ENCODE data around the gene ZNF827.

Gene ZNF827

DNA sequence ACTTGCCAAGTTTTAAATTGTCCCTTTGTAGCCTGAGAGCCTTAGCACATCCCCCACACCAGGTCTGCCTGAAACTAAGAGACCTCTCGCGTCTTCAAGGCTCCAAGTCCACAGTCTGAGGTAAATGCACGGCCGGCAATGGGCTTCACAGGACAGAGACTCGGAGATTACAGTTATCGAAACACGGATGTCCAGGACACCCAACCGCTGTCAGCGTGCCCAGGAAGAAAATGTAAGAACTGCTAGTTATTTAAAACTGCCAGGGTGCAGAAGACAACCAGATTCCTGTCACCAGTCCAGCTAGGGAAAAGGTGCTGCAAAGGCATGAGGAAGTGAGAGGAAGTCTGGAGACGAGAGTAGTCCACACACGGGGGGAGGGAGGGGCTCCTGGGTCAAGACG is 28.9 kb downstream of the ZNF827 start:
- Mint-ChIP-seq H3K36me3 (ENCODE audit: low read depth) (peaks cover 35% of the 10 kb centered on the region), H3K9me3 (no peaks in the 10 kb centered on the region), H3K27ac (peak overlapping the region; percentile 96), H3K4me3 (no peak overlapping the region), H3K4me1 (peaks cover 42% of the 10 kb centered on the region), H3K27me3 (ENCODE audit: low read depth, poor library complexity) (no peaks in the 10 kb centered on the region)
- TF ChIP-seq, protein P1, sequence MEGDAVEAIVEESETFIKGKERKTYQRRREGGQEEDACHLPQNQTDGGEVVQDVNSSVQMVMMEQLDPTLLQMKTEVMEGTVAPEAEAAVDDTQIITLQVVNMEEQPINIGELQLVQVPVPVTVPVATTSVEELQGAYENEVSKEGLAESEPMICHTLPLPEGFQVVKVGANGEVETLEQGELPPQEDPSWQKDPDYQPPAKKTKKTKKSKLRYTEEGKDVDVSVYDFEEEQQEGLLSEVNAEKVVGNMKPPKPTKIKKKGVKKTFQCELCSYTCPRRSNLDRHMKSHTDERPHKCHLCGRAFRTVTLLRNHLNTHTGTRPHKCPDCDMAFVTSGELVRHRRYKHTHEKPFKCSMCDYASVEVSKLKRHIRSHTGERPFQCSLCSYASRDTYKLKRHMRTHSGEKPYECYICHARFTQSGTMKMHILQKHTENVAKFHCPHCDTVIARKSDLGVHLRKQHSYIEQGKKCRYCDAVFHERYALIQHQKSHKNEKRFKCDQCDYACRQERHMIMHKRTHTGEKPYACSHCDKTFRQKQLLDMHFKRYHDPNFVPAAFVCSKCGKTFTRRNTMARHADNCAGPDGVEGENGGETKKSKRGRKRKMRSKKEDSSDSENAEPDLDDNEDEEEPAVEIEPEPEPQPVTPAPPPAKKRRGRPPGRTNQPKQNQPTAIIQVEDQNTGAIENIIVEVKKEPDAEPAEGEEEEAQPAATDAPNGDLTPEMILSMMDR (IDR thresholded peaks at IDR 0.05) = no peak
- no peak for DNase-seq

DNA sequence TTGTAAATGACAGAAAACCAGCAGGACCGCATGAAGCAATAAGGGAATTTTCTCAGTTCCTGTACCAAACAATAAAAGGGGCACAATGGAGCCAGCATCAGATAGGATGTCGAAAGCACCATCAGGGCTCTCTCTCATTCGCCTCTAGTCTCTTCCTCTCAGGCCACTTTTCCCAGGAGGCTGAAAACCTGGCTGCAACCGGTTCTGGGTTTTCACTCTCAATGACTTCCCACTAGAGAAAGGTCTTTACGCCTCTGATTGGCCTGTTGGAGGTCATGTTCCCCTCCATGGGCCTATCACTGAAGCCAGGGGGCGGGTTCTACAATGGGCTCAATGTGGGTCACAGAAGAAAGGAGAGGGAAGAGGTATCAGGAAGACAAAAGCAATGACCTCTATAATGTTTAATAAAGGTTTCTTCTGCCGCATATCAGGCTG is 29.3 kb downstream of the ZNF827 start:
- TF ChIP-seq, protein P1 (IDR thresholded peaks at IDR 0.05) = no peak
- peak overlapping the region; percentile 18 for H3K27ac Mint-ChIP-seq
- peaks cover 35% of the 10 kb centered on the region for H3K36me3 Mint-ChIP-seq (ENCODE audit: low read depth)
- DNase-seq = peak; percentile 28
- H3K4me1 Mint-ChIP-seq = peaks cover 42% of the 10 kb centered on the region
- H3K9me3 Mint-ChIP-seq = no peaks in the 10 kb centered on the region
- H3K27me3 Mint-ChIP-seq (ENCODE audit: low read depth, poor library complexity) = no peaks in the 10 kb centered on the region
- H3K4me3 Mint-ChIP-seq = no peak overlapping the region

DNA sequence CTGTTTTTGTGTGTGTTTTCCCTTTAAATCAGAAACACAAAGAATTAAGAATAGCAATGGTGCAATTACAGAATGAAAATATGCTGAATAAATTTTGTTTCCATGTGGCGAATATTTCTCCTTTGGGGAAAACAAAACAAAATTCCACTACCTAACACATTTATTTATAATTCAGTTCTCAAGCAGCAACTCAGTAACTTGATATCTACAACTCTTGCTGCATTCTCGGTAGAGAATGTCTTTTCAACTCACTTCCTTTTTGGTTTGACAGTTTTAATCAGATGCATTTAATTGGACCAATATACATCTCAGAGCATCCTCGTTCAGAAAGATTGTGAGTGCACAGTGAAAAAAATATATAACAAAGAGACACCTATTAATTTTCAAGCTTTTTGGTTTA is 30.8 kb downstream of the ZNF827 start:
- H3K27me3 Mint-ChIP-seq (ENCODE audit: low read depth, poor library complexity) = no peaks in the 10 kb centered on the region
- no peak overlapping the region for H3K4me3 Mint-ChIP-seq
- no peak overlapping the region for H3K27ac Mint-ChIP-seq
- H3K9me3 Mint-ChIP-seq = no peaks in the 10 kb centered on the region
- TF ChIP-seq, protein P1 (IDR thresholded peaks at IDR 0.05) = no peak
- H3K36me3 Mint-ChIP-seq (ENCODE audit: low read depth) = peaks cover 37% of the 10 kb centered on the region
- DNase-seq = no peak
- H3K4me1 Mint-ChIP-seq = peaks cover 48% of the 10 kb centered on the region

DNA sequence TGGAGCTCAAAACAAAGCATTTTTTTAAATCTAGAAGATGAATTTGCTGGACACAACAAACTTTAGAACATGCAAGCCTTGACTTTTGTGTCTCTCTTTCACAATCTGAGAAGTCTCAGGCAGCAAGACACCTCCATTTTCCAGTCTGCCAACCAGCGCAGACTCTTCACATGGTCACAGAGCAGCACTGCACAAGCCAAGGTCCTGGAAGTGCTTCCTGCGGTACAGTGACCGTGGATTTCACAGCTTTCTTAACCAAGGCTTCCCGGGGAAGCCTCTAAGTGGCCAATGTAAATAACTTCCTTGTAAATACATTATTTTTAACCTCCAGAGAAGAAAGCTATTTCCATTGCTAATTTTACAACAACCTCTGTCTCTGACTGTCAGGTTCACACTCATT is 31.2 kb downstream of the ZNF827 start:
- Mint-ChIP-seq H3K27me3 (ENCODE audit: low read depth, poor library complexity) (no peaks in the 10 kb centered on the region), H3K4me1 (peaks cover 48% of the 10 kb centered on the region), H3K9me3 (no peaks in the 10 kb centered on the region), H3K4me3 (no peak overlapping the region), H3K36me3 (ENCODE audit: low read depth) (peaks cover 39% of the 10 kb centered on the region), H3K27ac (no peak overlapping the region)
- DNase-seq = no peak
- TF ChIP-seq, protein P1 (IDR thresholded peaks at IDR 0.05) = no peak

DNA sequence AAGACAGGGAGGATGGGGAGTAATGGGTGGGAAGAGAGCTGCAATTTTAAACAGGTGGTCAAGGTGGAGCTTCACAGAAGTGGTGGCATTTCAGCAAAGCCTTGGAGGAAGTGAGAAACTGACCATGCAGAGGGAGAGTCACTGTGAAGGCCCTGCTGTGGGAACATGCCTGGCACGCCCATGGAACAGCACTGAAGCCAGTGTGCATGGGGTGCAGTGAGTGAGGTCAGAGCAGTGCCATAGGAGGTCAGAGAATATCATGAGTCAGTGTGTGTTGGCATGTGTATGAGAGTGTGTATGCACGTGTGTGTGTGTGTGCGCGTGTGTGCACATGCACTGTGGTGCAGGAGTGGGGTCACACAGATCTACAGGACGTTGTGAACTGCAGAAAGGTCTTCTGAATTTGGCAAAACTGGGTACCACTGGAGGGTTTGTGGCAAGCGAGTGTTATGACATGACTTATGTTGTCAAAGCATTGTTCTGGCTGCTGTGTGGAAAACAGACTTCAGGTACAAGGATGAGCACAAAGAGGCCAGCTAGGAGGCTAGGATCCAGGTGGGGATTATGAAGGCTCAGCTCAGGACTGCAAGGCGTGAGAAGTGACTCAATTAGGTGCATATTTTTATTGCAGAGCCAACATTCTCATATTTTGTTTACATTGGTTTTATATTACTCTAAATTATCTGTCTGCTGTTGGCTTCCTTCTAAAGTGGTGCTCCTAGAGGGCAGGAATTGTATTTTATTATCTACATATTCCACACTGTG is 34.0 kb downstream of the ZNF827 start:
- Mint-ChIP-seq H3K27ac (no peak overlapping the region), H3K27me3 (ENCODE audit: low read depth, poor library complexity) (peaks cover 4% of the 10 kb centered on the region), H3K4me1 (peaks cover 48% of the 10 kb centered on the region), H3K9me3 (no peaks in the 10 kb centered on the region), H3K4me3 (no peak overlapping the region), H3K36me3 (ENCODE audit: low read depth) (peaks cover 55% of the 10 kb centered on the region)
- DNase-seq = no peak
- TF ChIP-seq, protein P1 (IDR thresholded peaks at IDR 0.05) = no peak

DNA sequence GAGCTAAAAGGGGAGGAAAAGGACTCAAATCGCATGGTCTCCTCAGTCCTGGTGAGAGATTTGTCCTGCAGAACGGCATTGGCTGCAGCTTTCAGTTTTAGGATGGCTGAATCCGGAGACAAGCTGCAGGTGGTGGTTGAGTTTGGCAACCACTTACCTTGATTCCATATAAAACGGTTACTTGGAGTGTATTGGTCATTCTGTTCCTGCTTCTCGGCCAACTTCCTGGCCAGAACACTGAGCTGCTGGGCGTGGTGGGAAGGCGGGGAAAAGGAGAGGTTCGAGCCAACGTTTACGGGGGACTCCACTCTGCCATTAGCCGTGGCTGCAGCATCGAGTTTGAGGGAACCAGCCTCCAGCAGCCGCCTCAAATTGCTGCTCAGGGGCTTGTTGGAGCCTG is 36.1 kb downstream of the ZNF827 start:
- no peak overlapping the region for H3K27ac Mint-ChIP-seq
- H3K4me1 Mint-ChIP-seq = peaks cover 45% of the 10 kb centered on the region
- no peak overlapping the region for H3K4me3 Mint-ChIP-seq
- DNase-seq = no peak
- peaks cover 4% of the 10 kb centered on the region for H3K27me3 Mint-ChIP-seq (ENCODE audit: low read depth, poor library complexity)
- no peaks in the 10 kb centered on the region for H3K9me3 Mint-ChIP-seq
- H3K36me3 Mint-ChIP-seq (ENCODE audit: low read depth) = peaks cover 70% of the 10 kb centered on the region
- TF ChIP-seq, protein P1 (IDR thresholded peaks at IDR 0.05) = no peak
